ENCODE results near the gene FBXL7.

Gene FBXL7

DNA sequence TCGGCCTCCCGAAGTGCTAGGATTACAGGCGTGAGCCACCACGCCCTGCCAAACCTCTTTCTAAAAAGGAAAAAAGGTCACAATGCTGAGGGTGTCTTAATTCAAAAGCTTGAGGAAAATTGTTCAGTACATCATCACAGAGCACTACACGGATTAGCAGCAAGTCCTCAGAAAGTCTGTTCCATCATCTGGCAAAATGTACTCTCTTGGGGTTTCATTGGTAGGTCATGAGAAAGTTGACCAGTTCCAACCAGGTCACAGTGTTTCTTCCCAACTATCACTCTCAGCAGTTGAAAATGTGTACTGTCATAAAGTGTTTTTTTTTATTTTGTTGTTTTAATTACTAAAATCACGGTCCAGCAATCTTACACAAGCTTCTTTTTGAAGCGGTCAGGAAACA lies 299.6 kb downstream of the FBXL7 start:
- no peaks in the 10 kb centered on the region for H3K79me2 ChIP-seq (ENCODE audit: insufficient read depth, low read length)
- no peaks in the 10 kb centered on the region for H4K20me1 ChIP-seq (ENCODE audit: insufficient read depth, low read length)
- no peaks in the 10 kb centered on the region for H3K36me3 ChIP-seq (ENCODE audit: insufficient read depth, low read length)
- no peak overlapping the region for H3K4me3 ChIP-seq (ENCODE audit: low read depth, low read length, poor library complexity, severe bottlenecking)
- no peaks in the 10 kb centered on the region for H3K9me2 ChIP-seq (ENCODE audit: low read depth, low read length)
- no peaks in the 10 kb centered on the region for H3K9me3 ChIP-seq (ENCODE audit: low read length)
- no peaks in the 10 kb centered on the region for H3F3A ChIP-seq (ENCODE audit: insufficient read depth, low read length)
- no peak overlapping the region for H3K4me2 ChIP-seq (ENCODE audit: low read length)
- no peak overlapping the region for H3K9ac ChIP-seq (ENCODE audit: low read length)
- no peaks in the 10 kb centered on the region for H3K4me1 ChIP-seq (ENCODE audit: insufficient read depth, low read length, severe bottlenecking)
- no peak overlapping the region for H2AFZ ChIP-seq (ENCODE audit: low read length)
- TF ChIP-seq EZH2 (IDR thresholded peaks at IDR 0.05; ENCODE audit: borderline replicate concordance, low read length): no peak
- TF ChIP-seq, protein P1, sequence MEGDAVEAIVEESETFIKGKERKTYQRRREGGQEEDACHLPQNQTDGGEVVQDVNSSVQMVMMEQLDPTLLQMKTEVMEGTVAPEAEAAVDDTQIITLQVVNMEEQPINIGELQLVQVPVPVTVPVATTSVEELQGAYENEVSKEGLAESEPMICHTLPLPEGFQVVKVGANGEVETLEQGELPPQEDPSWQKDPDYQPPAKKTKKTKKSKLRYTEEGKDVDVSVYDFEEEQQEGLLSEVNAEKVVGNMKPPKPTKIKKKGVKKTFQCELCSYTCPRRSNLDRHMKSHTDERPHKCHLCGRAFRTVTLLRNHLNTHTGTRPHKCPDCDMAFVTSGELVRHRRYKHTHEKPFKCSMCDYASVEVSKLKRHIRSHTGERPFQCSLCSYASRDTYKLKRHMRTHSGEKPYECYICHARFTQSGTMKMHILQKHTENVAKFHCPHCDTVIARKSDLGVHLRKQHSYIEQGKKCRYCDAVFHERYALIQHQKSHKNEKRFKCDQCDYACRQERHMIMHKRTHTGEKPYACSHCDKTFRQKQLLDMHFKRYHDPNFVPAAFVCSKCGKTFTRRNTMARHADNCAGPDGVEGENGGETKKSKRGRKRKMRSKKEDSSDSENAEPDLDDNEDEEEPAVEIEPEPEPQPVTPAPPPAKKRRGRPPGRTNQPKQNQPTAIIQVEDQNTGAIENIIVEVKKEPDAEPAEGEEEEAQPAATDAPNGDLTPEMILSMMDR (IDR thresholded peaks at IDR 0.05; ENCODE audit: low read length): no peak
- no peaks in the 10 kb centered on the region for H3K27me3 ChIP-seq (ENCODE audit: insufficient read depth, low read length)
- H3K27ac ChIP-seq (ENCODE audit: low read depth, low read length, poor library complexity, severe bottlenecking): no peak overlapping the region

DNA sequence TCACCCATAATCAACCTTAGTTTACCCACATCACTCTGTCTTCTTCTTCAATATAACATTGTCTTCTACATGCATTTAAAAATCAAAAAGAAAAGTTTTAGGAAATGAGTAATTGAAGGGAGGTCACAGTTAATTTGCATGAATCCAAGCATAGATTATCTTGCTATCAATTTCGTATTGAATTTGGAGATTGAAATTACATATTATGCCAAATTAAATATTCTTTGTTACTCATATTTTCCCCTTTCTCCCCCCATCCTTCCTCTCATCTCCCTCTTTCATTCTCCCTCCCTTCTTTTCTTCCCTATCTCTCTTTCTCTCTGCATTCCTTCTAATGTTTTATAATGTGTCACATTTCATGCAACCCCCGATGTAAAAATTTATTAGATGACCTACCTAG lies 303.3 kb downstream of the FBXL7 start:
- Histone ChIP-seq H3F3A (ENCODE audit: insufficient read depth, low read length) (no peaks in the 10 kb centered on the region), H4K20me1 (ENCODE audit: insufficient read depth, low read length) (no peaks in the 10 kb centered on the region), H3K27me3 (ENCODE audit: insufficient read depth, low read length) (no peaks in the 10 kb centered on the region), H3K9me2 (ENCODE audit: low read depth, low read length) (no peaks in the 10 kb centered on the region), H3K9ac (ENCODE audit: low read length) (no peak overlapping the region), H3K27ac (ENCODE audit: low read depth, low read length, poor library complexity, severe bottlenecking) (no peak overlapping the region), H3K4me3 (ENCODE audit: low read depth, low read length, poor library complexity, severe bottlenecking) (no peak overlapping the region), H3K4me1 (ENCODE audit: insufficient read depth, low read length, severe bottlenecking) (no peaks in the 10 kb centered on the region), H3K9me3 (ENCODE audit: low read length) (no peaks in the 10 kb centered on the region), H3K4me2 (ENCODE audit: low read length) (no peak overlapping the region), H2AFZ (ENCODE audit: low read length) (no peak overlapping the region), H3K79me2 (ENCODE audit: insufficient read depth, low read length) (no peaks in the 10 kb centered on the region), H3K36me3 (ENCODE audit: insufficient read depth, low read length) (no peaks in the 10 kb centered on the region)
- TF ChIP-seq EZH2 (IDR thresholded peaks at IDR 0.05; ENCODE audit: borderline replicate concordance, low read length): no peak
- TF ChIP-seq, protein P1 (IDR thresholded peaks at IDR 0.05; ENCODE audit: low read length): no peak

GRCh38 chr5:15806613-15807012 lies 306.6 kb downstream of the FBXL7 start:
- no peaks in the 10 kb centered on the region for H3K9me3 ChIP-seq (ENCODE audit: low read length)
- TF ChIP-seq, protein P1 (IDR thresholded peaks at IDR 0.05; ENCODE audit: low read length): no peak
- TF ChIP-seq EZH2 (IDR thresholded peaks at IDR 0.05; ENCODE audit: borderline replicate concordance, low read length): no peak

More at GRCh38 chr5:15806613-15807012, 306.6 kb downstream of the FBXL7 start:
- Histone ChIP-seq H3K4me1 (ENCODE audit: insufficient read depth, low read length, severe bottlenecking) (no peaks in the 10 kb centered on the region), H3K27me3 (ENCODE audit: insufficient read depth, low read length) (no peaks in the 10 kb centered on the region), H3K27ac (ENCODE audit: low read depth, low read length, poor library complexity, severe bottlenecking) (no peak overlapping the region), H3F3A (ENCODE audit: insufficient read depth, low read length) (no peaks in the 10 kb centered on the region), H3K79me2 (ENCODE audit: insufficient read depth, low read length) (no peaks in the 10 kb centered on the region), H2AFZ (ENCODE audit: low read length) (no peak overlapping the region), H3K4me3 (ENCODE audit: low read depth, low read length, poor library complexity, severe bottlenecking) (no peak overlapping the region), H3K9ac (ENCODE audit: low read length) (no peak overlapping the region), H3K9me2 (ENCODE audit: low read depth, low read length) (no peaks in the 10 kb centered on the region), H3K4me2 (ENCODE audit: low read length) (no peak overlapping the region), H4K20me1 (ENCODE audit: insufficient read depth, low read length) (no peaks in the 10 kb centered on the region), H3K36me3 (ENCODE audit: insufficient read depth, low read length) (no peaks in the 10 kb centered on the region)
